HEK293T (cell line): ENCODE results near the gene ENKD1.

ENCODE experiments used
- CTCF ChIA-PET: fragments of 350-600 bp; formaldehyde crosslinking; extraction: SDS; loops from one replicate; lab custom pipeline; 2021; ENCODE audit warnings: antibody characterized with exemption, inconsistent platforms; lab: Yijun Ruan, JAX
- POLR2A ChIA-PET: fragments of 350-600 bp; formaldehyde crosslinking; extraction: SDS; loops from one replicate; lab custom pipeline; 2020; ENCODE audit warnings: antibody characterized with exemption, inconsistent platforms; lab: Yijun Ruan, JAX
- DNase-seq: peaks from one replicate; pipeline ENCODE4 v3.0.0; 2012; ENCODE audit warnings: mixed read lengths; ENCODE audit errors: extremely low spot score
- ARNT ChIP-seq: fragments of 450-650 bp; IDR thresholded peaks from 2 replicates; pipeline ENCODE4 v1.6.1; 2017; ENCODE audit warnings: mild to moderate bottlenecking
- BHLHE40 ChIP-seq: fragments of 450-650 bp; IDR thresholded peaks from 2 replicates; pipeline ENCODE4 v1.6.1; 2016; ENCODE audit warnings: mild to moderate bottlenecking, moderate library complexity, borderline replicate concordance
- CTBP1 ChIP-seq: fragments of 450-650 bp; IDR thresholded peaks from 2 replicates; pipeline ENCODE4 v1.6.1; 2016; ENCODE audit warnings: borderline replicate concordance
- ELF4 ChIP-seq: fragments of 450-650 bp; IDR thresholded peaks from 2 replicates; pipeline ENCODE4 v1.6.1; 2017; ENCODE audit warnings: antibody characterized with exemption
- FOXA1 ChIP-seq: fragments of 450-650 bp; IDR thresholded peaks from 2 replicates; pipeline ENCODE4 v1.6.1; 2016; ENCODE audit warnings: mild to moderate bottlenecking
- FOXK2 ChIP-seq: fragments of 450-650 bp; IDR thresholded peaks from 2 replicates; pipeline ENCODE4 v1.6.1; 2016; ENCODE audit warnings: mild to moderate bottlenecking
- FOXM1 ChIP-seq: fragments of 450-650 bp; IDR thresholded peaks from 2 replicates; pipeline ENCODE4 v1.6.1; 2017; ENCODE audit warnings: mild to moderate bottlenecking, borderline replicate concordance
- HDGF ChIP-seq: fragments of 450-650 bp; IDR thresholded peaks from 2 replicates; pipeline ENCODE4 v1.6.1; 2017; ENCODE audit warnings: antibody characterized with exemption, borderline replicate concordance
- L3MBTL2 ChIP-seq: fragments of 450-650 bp; conservative IDR thresholded peaks from 2 replicates; pipeline ENCODE4 v1.6.1; 2016; ENCODE audit warnings: mild to moderate bottlenecking
- LEF1 ChIP-seq: fragments of 450-650 bp; IDR thresholded peaks from 2 replicates; pipeline ENCODE4 v1.6.1; 2017; ENCODE audit warnings: mild to moderate bottlenecking, borderline replicate concordance
- NFRKB ChIP-seq: fragments of 450-650 bp; IDR thresholded peaks from 2 replicates; pipeline ENCODE4 v1.6.1; 2016; ENCODE audit warnings: mild to moderate bottlenecking, moderate library complexity
- PKNOX1 ChIP-seq: fragments of 450-650 bp; IDR thresholded peaks from 2 replicates; pipeline ENCODE4 v1.6.1; 2016
- SP1 ChIP-seq: fragments of 450-650 bp; IDR thresholded peaks from 2 replicates; pipeline ENCODE4 v1.6.1; 2017
- SUZ12 ChIP-seq: fragments of 450-650 bp; IDR thresholded peaks from 2 replicates; pipeline ENCODE4 v1.6.1; 2016; ENCODE audit warnings: mild to moderate bottlenecking
- TARDBP ChIP-seq: fragments of 450-650 bp; IDR thresholded peaks from 2 replicates; pipeline ENCODE4 v1.6.1; 2016
- ZNF384 ChIP-seq: fragments of 450-650 bp; IDR thresholded peaks from 2 replicates; pipeline ENCODE4 v1.6.1; 2016

The ENKD1 gene

GRCh38 chr16:67648764-67649407 lies 17.7 kb downstream of the ENKD1 start:
- no peak for TF ChIP-seq L3MBTL2
- TF ChIP-seq HDGF, result no peak
- TF ChIP-seq FOXM1, result no peak
- TF ChIP-seq ZNF384, result no peak
- no peak for TF ChIP-seq LEF1
- no peak for TF ChIP-seq FOXK2
- TF ChIP-seq SUZ12, result no peak
- TF ChIP-seq FOXA1, result no peak
- no peak for TF ChIP-seq CTBP1
- no peak for TF ChIP-seq ELF4
- no peak for TF ChIP-seq SP1
- TF ChIP-seq BHLHE40, result no peak
- no peak for TF ChIP-seq TARDBP
- no peak for TF ChIP-seq PKNOX1
- TF ChIP-seq ARNT, result no peak
- no peak for TF ChIP-seq NFRKB
- CTCF ChIA-PET, result interaction anchor here (1.0 kb wide), 1 partner anchor 127 kb away, joined by 4 read pairs; no protein-coding TSS in a partner anchor
- DNase-seq, result no peak
- POLR2A ChIA-PET, result no interaction called here

- POLR2A ChIA-PET, result interaction anchor here (0.9 kb wide), 1 partner anchor 12 kb away, joined by 6 read pairs; the partner anchor contains the start of gene ACD
- CTCF ChIA-PET, result no interaction called here
- TF ChIP-seq FOXA1, result no peak
- no peak for TF ChIP-seq L3MBTL2
- no peak for TF ChIP-seq BHLHE40
- TF ChIP-seq NFRKB, result no peak
- no peak for TF ChIP-seq PKNOX1
- TF ChIP-seq LEF1, result no peak
- no peak for TF ChIP-seq FOXM1
- no peak for DNase-seq
These were observed 18.3 kb downstream of the ENKD1 start for GRCh38 chr16:67648088-67648763.

GRCh38 chr16:67647681-67648080 lies 18.9 kb downstream of the ENKD1 start:
- CTCF ChIA-PET, result no interaction called here
- POLR2A ChIA-PET, result interaction anchor here (0.9 to 1.7 kb wide), 2 partner anchors 12 to 127 kb away, joined by 3 to 6 read pairs; partner anchors contain the start of gene ACD
- TF ChIP-seq ELF4 (no peak), SUZ12 (no peak), LEF1 (no peak), FOXM1 (no peak)
- DNase-seq, result no peak

GRCh38 chr16:67647111-67647651 lies 19.4 kb downstream of the ENKD1 start:
- ChIA-PET CTCF (interaction anchor here (4.6 to 5.9 kb wide), 2 partner anchors 100 to 126 kb away, joined by 35 read pairs; no protein-coding TSS in a partner anchor), POLR2A (interaction anchor here (1.3 to 1.7 kb wide), 2 partner anchors 100 to 126 kb away, joined by 3 read pairs; no protein-coding TSS in a partner anchor)
- no peak for DNase-seq
- TF ChIP-seq FOXK2, result no peak
- no peak for TF ChIP-seq NFRKB
- TF ChIP-seq ZNF384, result no peak
- TF ChIP-seq SUZ12, result no peak
- no peak for TF ChIP-seq FOXM1
- no peak for TF ChIP-seq ELF4
- TF ChIP-seq ARNT, result no peak
- no peak for TF ChIP-seq FOXA1
- no peak for TF ChIP-seq HDGF
- no peak for TF ChIP-seq PKNOX1
- TF ChIP-seq LEF1, result no peak
- TF ChIP-seq TARDBP, result no peak
- TF ChIP-seq L3MBTL2, result no peak
- TF ChIP-seq CTBP1, result no peak

GRCh38 chr16:67645397-67646121 lies 21.0 kb downstream of the ENKD1 start:
- POLR2A ChIA-PET, result interaction anchor here (0.9 to 2.7 kb wide), 5 partner anchors 15 to 277 kb away, joined by 3 to 19 read pairs (median 3); partner anchors contain the start of genes ACD and CTCF
- no peak for DNase-seq
- CTCF ChIA-PET, result interaction anchor here (0.9 to 5.9 kb wide), 7 partner anchors 15 to 164 kb away, joined by 3 to 35 read pairs (median 8); partner anchors contain the start of genes ACD, ATP6V0D1, CTCF and RANBP10
- TF ChIP-seq SP1, result no peak
- no peak for TF ChIP-seq HDGF
- TF ChIP-seq ELF4, result no peak
- TF ChIP-seq PKNOX1, result no peak
- TF ChIP-seq FOXA1, result no peak
- TF ChIP-seq SUZ12, result no peak
- no peak for TF ChIP-seq NFRKB
- TF ChIP-seq ZNF384, result no peak
- TF ChIP-seq L3MBTL2, result no peak
- TF ChIP-seq CTBP1, result no peak
- no peak for TF ChIP-seq TARDBP
- TF ChIP-seq ARNT, result no peak
- no peak for TF ChIP-seq LEF1
- TF ChIP-seq FOXM1, result no peak
- TF ChIP-seq FOXK2, result no peak
- TF ChIP-seq BHLHE40, result no peak
